NCI-H146 treated with DMSO at 0.1 percent for 48 hours (cell line): ENCODE data around the gene ACTG2.

Experiments
- DNase-seq: peaks from one replicate; lab custom pipeline; 2025; ENCODE audit not compliant: unreplicated experiment; lab: John Stamatoyannopoulos, UW

The ACTG2 gene

DNA sequence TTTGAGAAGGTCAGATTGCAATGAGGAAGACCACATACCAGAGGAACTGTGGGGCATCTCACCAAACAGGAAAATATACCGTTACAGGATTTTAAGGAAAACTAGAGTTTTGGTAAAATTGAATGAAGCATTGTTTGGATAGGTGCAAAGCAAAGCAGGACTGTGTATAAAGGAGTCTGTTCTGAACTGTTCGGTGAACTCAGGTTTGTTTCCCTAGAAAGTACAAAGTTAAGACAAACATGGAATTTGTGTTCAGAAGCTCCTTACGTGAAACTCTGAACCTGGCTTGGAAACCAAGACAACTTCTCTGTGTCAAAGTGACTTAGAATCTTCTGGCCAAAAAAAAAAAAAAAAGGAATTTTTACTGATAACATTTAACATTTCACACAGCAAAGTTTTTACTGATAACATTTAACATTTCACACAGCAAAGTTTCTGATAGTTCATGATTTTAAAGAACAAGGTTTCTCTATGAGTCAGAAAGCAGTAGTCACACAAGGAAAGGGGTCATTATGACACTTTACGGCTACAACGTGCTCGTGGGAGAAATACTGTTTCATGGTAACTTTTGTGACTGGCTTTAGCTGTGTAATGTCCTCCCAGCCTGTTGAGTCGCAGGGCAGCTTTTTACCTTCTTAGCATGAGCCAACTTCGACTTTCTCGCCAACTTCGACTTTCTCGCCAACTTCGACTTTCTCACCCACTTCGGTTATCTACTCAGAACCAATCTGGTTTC, 70.7 kb downstream of the ACTG2 start:
- DNase-seq = no peak

DNA sequence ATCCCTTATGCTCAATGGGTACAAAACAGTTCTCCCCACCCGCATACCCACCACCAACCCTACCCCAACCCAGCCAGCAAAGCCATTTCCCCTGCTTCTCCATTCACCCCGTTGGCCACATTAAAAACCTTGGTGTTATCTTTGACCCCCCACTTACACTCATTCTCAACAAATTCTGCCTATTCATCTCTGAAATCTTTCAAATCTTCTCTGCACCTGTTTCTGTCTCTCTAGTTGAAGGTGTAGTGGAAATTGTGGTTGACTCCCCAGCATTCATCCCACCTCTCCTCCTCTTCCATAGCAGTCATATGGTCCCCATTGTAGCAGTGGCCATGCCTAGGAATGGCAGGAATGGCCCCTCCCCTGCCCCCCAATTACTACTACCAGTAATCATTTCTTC, 71.4 kb downstream of the ACTG2 start:
- no peak for DNase-seq

DNA sequence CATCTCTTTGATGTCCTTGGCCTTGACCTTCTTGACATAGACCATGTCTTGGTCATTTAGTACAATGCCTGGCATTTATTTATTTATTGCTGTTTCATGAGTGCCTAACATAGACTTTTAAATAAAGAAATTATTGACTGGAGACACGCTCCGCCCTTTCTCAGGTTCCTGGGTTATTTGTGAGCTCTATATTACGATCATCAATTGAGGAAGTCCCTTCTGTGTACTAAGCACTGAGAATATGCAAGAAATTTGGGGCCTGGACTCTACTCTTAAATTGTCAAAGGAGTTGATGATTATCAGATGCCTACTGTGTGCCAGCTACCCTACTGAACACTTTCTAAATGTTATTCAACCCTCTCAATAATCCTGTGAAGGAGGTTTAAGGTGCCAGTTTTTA, 72.2 kb downstream of the ACTG2 start:
- no peak for DNase-seq

DNA sequence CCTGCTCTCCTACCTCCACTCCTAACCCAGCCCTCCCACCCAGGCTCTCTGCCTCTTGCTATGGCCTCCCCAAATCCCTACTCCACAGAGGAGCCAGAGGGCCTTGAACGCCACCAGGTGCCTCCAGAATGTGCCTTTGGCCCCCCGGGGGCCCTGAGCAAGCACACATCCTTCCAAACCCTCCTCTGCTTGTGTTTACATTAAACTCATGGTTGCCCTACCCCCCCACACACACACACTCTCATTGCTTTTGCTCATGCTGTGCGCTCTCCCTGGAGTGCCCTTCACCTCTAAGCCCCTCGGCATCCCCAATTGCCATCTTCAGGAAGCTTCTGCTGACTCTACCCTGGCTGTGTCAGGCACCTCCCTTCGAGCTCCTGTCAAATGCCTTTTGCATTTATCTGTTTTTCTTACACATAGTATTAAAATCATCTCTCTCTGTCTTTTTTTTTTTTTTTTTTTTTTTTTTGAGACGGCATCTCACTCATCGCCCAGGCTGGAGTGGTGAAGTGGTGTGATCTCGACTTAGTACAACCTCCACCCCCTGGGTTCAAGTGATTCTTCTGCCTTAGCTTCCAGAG, 75.6 kb downstream of the ACTG2 start:
- peak; percentile 21 for DNase-seq

DNA sequence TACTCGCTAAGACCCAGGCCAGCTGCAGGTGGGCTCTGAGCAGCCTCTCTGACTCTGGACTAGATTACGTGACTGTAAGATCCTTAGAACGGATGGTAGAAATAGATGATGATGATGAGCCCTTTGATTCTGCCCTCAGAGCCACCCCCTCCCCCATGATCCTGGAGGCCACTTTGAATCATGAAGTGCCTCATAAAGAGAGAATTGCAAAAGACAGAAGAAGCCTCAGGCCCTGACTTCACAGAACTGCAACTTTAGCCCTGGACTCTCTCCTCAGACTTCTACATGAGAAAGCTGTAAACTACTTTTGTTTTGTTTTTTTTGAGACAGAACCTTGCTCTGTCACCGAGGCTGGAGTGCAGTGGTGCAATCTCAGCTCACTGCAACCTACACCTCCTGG, 76.5 kb downstream of the ACTG2 start:
- no peak for DNase-seq
